ENCODE measurements around the gene TAS2R40.
"Not testable (repeated sequence)": the region's sequence is repeated elsewhere in the genome, so short reads cannot be mapped to it uniquely, and the experiment has no call there.

TAS2R40 gene

GRCh38 chr7:143250822-143251221, 29.0 kb downstream of the TAS2R40 start:
- Mint-ChIP-seq H3K27ac (peak overlapping the region; percentile 4), H3K36me3 (ENCODE audit: low read depth) (peaks cover 7% of the 10 kb centered on the region), H3K9me3 (peaks cover 27% of the 10 kb centered on the region), H3K4me1 (peaks cover 65% of the 10 kb centered on the region), H3K4me3 (no peak overlapping the region), H3K27me3 (no peaks in the 10 kb centered on the region)
- DNase-seq, result no peak
- ATAC-seq, result no peak

GRCh38 chr7:143252006-143252405, 30.2 kb downstream of the TAS2R40 start:
- no peak for DNase-seq
- no peaks in the 10 kb centered on the region for H3K27me3 Mint-ChIP-seq
- H3K27ac Mint-ChIP-seq, result no peak overlapping the region
- H3K4me1 Mint-ChIP-seq, result peaks cover 63% of the 10 kb centered on the region
- H3K4me3 Mint-ChIP-seq, result no peak overlapping the region
- ATAC-seq, result no peak
- peaks cover 27% of the 10 kb centered on the region for H3K9me3 Mint-ChIP-seq
- H3K36me3 Mint-ChIP-seq (ENCODE audit: low read depth), result peaks cover 7% of the 10 kb centered on the region

GRCh38 chr7:143255564-143255963, 33.7 kb downstream of the TAS2R40 start:
- Mint-ChIP-seq H3K36me3 (ENCODE audit: low read depth) (peaks cover 5% of the 10 kb centered on the region), H3K4me1 (peaks cover 61% of the 10 kb centered on the region), H3K27ac (peak overlapping the region; percentile 7), H3K27me3 (no peaks in the 10 kb centered on the region), H3K4me3 (no peak overlapping the region), H3K9me3 (peaks cover 20% of the 10 kb centered on the region)
- ATAC-seq, result no peak
- DNase-seq, result no peak

- Mint-ChIP-seq H3K27me3 (no peaks in the 10 kb centered on the region), H3K4me1 (peaks cover 53% of the 10 kb centered on the region), H3K36me3 (ENCODE audit: low read depth) (peaks cover 5% of the 10 kb centered on the region), H3K4me3 (no peak overlapping the region), H3K27ac (peak overlapping the region; percentile 2), H3K9me3 (peaks cover 20% of the 10 kb centered on the region)
- peak; percentile 33 for ATAC-seq
- DNase-seq, result no peak
These were observed 34.5 kb downstream of the TAS2R40 start for GRCh38 chr7:143256325-143256724.

- Mint-ChIP-seq H3K27me3 (no peaks in the 10 kb centered on the region), H3K9me3 (peaks cover 20% of the 10 kb centered on the region), H3K4me3 (no peak overlapping the region), H3K27ac (no peak overlapping the region), H3K36me3 (ENCODE audit: low read depth) (peaks cover 5% of the 10 kb centered on the region), H3K4me1 (peaks cover 50% of the 10 kb centered on the region)
- DNase-seq (no peak), ATAC-seq (no peak)
These were observed 35.1 kb downstream of the TAS2R40 start for GRCh38 chr7:143256932-143257331.

- no peak overlapping the region for H3K4me3 Mint-ChIP-seq
- no peaks in the 10 kb centered on the region for H3K27me3 Mint-ChIP-seq
- peaks cover 3% of the 10 kb centered on the region for H3K36me3 Mint-ChIP-seq (ENCODE audit: low read depth)
- DNase-seq, result no peak
- H3K9me3 Mint-ChIP-seq, result peaks cover 17% of the 10 kb centered on the region
- no peak overlapping the region for H3K27ac Mint-ChIP-seq
- peaks cover 49% of the 10 kb centered on the region for H3K4me1 Mint-ChIP-seq
- ATAC-seq, result no peak
These were observed 35.7 kb downstream of the TAS2R40 start for GRCh38 chr7:143257501-143257900.

GRCh38 chr7:143258831-143259230, 37.0 kb downstream of the TAS2R40 start:
- Mint-ChIP-seq H3K27me3 (no peaks in the 10 kb centered on the region), H3K9me3 (peaks cover 7% of the 10 kb centered on the region), H3K27ac (no peak overlapping the region), H3K4me3 (peak overlapping the region; percentile 61), H3K4me1 (peaks cover 51% of the 10 kb centered on the region), H3K36me3 (ENCODE audit: low read depth) (no peaks in the 10 kb centered on the region)
- no peak for ATAC-seq
- no peak for DNase-seq

GRCh38 chr7:143259765-143260164, 37.9 kb downstream of the TAS2R40 start:
- no peaks in the 10 kb centered on the region for H3K27me3 Mint-ChIP-seq
- no peak overlapping the region for H3K4me3 Mint-ChIP-seq
- peaks cover 4% of the 10 kb centered on the region for H3K36me3 Mint-ChIP-seq (ENCODE audit: low read depth)
- H3K27ac Mint-ChIP-seq, result no peak overlapping the region
- no peak for DNase-seq
- ATAC-seq, result no peak
- H3K4me1 Mint-ChIP-seq, result peaks cover 59% of the 10 kb centered on the region
- no peaks in the 10 kb centered on the region for H3K9me3 Mint-ChIP-seq

- DNase-seq (no peak), ATAC-seq (no peak)
- Mint-ChIP-seq H3K36me3 (ENCODE audit: low read depth) (peaks cover 16% of the 10 kb centered on the region), H3K4me3 (peak overlapping the region; percentile 54), H3K27me3 (no peaks in the 10 kb centered on the region), H3K9me3 (no peaks in the 10 kb centered on the region), H3K27ac (peak overlapping the region; percentile 78), H3K4me1 (peaks cover 57% of the 10 kb centered on the region)
These were observed 40.1 kb downstream of the TAS2R40 start for GRCh38 chr7:143261901-143262300.

- peak within 1 kb of the TSS; percentile 94 for H3K4me3 Mint-ChIP-seq
- peaks cover 52% of the 10 kb centered on the region for H3K4me1 Mint-ChIP-seq
- ATAC-seq, result peak; percentile 99
- H3K27me3 Mint-ChIP-seq, result no peaks in the 10 kb centered on the region
- H3K36me3 Mint-ChIP-seq (ENCODE audit: low read depth), result peaks cover 26% of the 10 kb centered on the region
- H3K9me3 Mint-ChIP-seq, result no peaks in the 10 kb centered on the region
- peak; percentile 84 for DNase-seq
- H3K27ac Mint-ChIP-seq, result peak within 1 kb of the TSS; percentile 96
These were observed 41.7 kb downstream of the TAS2R40 start, which contains the start of gene GSTK1 for GRCh38 chr7:143263266-143264195. TSS of gene GSTK1 (plus strand) at chr7:143263441. CDS start at chr7:143263514, 73 bp downstream.

- ATAC-seq, H3K27me3 Mint-ChIP-seq, H3K9me3 Mint-ChIP-seq, DNase-seq: not testable (repeated sequence)
- H3K36me3 Mint-ChIP-seq (ENCODE audit: low read depth), result peaks cover 31% of the 10 kb centered on the region
- peaks cover 46% of the 10 kb centered on the region for H3K4me1 Mint-ChIP-seq
- peak overlapping the region; percentile 94 for H3K4me3 Mint-ChIP-seq
- peak overlapping the region; percentile 96 for H3K27ac Mint-ChIP-seq
These were observed 42.3 kb downstream of the TAS2R40 start for GRCh38 chr7:143264196-143264568.

GRCh38 chr7:143265017-143265693, 43.3 kb downstream of the TAS2R40 start:
- Mint-ChIP-seq H3K4me1 (peaks cover 37% of the 10 kb centered on the region), H3K27ac (peak overlapping the region; percentile 96), H3K9me3 (no peaks in the 10 kb centered on the region), H3K4me3 (peak overlapping the region; percentile 94), H3K36me3 (ENCODE audit: low read depth) (peaks cover 38% of the 10 kb centered on the region), H3K27me3 (no peaks in the 10 kb centered on the region)
- no peak for DNase-seq
- no peak for ATAC-seq

GRCh38 chr7:143269251-143269650, 47.4 kb downstream of the TAS2R40 start:
- no peak overlapping the region for H3K27ac Mint-ChIP-seq
- no peaks in the 10 kb centered on the region for H3K9me3 Mint-ChIP-seq
- no peak for DNase-seq
- H3K4me1 Mint-ChIP-seq, result peaks cover 34% of the 10 kb centered on the region
- no peaks in the 10 kb centered on the region for H3K27me3 Mint-ChIP-seq
- peaks cover 38% of the 10 kb centered on the region for H3K36me3 Mint-ChIP-seq (ENCODE audit: low read depth)
- ATAC-seq, result no peak
- H3K4me3 Mint-ChIP-seq, result no peak overlapping the region

GRCh38 chr7:143271240-143271639, 49.4 kb downstream of the TAS2R40 start:
- peaks cover 23% of the 10 kb centered on the region for H3K36me3 Mint-ChIP-seq (ENCODE audit: low read depth)
- H3K9me3 Mint-ChIP-seq, result no peaks in the 10 kb centered on the region
- no peak overlapping the region for H3K4me3 Mint-ChIP-seq
- no peaks in the 10 kb centered on the region for H3K27me3 Mint-ChIP-seq
- no peak overlapping the region for H3K27ac Mint-ChIP-seq
- H3K4me1 Mint-ChIP-seq, result peaks cover 15% of the 10 kb centered on the region
- DNase-seq, result no peak
- ATAC-seq, result no peak
